GM19025 (cell line): ENCODE data around the gene GDPD1.
"Not testable (repeated sequence)": the region's sequence is repeated elsewhere in the genome, so short reads cannot be mapped to it uniquely, and the experiment has no call there.

Source experiments
- ATAC-seq: cut with Tn5 transposase; IDR thresholded peaks from one replicate; pipeline ENCODE4 v1.9.1; 2021; ENCODE audit warnings: mild to moderate bottlenecking, low read depth, moderate library complexity; ENCODE audit not compliant: unreplicated experiment

GDPD1 gene

GRCh38 chr17:59311051-59311468, 90.7 kb downstream of the GDPD1 start:
- ATAC-seq = no peak

DNA sequence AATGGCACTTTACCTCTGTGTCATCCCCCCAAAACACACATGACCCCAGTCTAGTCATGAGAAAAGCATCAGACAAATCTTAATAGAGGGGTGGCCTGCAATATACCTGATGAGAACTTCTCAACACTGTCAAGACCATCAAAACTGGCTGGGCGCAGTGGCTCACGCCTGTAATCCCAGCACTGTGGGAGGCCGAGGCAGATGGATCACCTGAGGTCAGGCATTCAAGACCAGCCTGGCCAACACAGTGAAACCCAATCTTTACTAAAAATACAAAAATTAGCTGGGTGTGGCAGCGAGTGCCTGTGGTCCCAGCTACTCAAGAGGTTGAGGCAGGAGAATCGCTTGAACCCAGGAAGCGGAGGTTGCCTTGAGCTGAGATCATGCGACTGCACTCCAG, 91.2 kb downstream of the GDPD1 start:
- ATAC-seq = not testable (repeated sequence)

GRCh38 chr17:59315866-59316265, 95.6 kb downstream of the GDPD1 start:
- no peak for ATAC-seq
